ENCODE results near the gene PYDC1.
"Not testable (repeated sequence)": the region's sequence is repeated elsewhere in the genome, so short reads cannot be mapped to it uniquely, and the experiment has no call there.

Gene PYDC1

DNA sequence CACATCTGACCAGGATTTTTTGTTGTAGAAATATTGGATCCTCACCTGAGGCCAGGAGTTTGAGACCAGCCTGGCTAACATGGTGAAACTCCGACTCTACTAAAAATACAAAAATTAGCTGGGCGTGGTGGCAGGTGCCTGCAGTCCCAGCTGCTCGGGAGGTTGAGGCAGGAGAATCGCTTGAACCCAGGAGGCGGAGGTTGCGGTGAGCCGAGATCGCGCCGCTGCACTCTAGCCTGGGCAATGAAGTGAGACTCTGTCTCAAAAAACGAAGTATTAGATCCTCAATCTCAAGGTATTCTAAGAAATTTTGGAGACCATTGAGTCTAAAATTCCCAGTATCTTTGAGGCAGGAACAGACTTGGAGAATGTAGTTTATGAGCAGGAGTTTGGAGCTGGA is 21.1 kb downstream of the PYDC1 start:
- not testable (repeated sequence) for DNase-seq

DNA sequence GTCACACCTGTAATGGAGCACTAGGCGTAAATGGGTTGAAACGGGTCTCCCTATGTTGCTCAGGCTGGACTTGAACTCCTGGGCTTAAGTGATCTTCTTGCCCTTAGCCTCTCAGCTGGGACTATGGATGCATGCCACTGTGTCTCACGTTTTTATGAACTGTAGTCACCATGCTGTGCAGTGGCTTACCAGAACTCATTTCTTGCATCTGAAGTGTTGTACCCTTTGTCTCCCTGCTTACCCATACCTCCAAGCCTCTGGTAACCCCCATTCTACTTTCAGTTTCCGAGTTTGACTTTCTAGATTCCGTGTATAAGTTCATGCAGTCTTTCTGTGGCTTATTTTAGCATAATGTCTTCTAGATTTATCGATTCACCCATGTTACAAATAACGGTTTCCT is 22.0 kb downstream of the PYDC1 start:
- DNase-seq = no peak

DNA sequence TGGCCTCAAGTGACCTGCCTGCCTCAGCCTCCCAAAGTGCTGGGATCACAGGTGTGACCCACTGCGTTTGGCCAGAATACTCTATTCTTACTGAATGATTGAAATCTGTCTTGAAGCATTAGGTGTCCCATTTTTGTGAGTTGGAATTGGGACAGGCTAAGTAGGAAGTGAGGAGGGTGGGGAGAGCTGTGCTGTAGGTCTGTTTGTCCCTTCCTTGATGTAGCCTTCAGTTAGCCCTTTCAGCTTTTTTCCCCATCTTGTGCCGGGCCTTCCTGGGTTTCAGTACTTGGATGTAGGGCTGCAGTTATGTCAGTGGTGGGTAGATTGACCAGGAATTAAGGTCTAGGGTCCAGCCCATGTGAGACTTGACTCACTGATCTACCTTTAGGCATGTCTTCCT is 23.1 kb downstream of the PYDC1 start:
- no peak for DNase-seq

GRCh38 chr16:31192856-31193642 is 23.9 kb downstream of the PYDC1 start:
- DNase-seq = no peak

GRCh38 chr16:31191697-31192428 is 25.1 kb downstream of the PYDC1 start:
- DNase-seq = no peak

GRCh38 chr16:31190818-31191444 is 26.0 kb downstream of the PYDC1 start:
- no peak for DNase-seq

- no peak for DNase-seq
Observed at GRCh38 chr16:31190061-31190460, 26.9 kb downstream of the PYDC1 start.

GRCh38 chr16:31189412-31189778 is 27.5 kb downstream of the PYDC1 start:
- DNase-seq = no peak

GRCh38 chr16:31188450-31189411 is 28.2 kb downstream of the PYDC1 start:
- no peak for DNase-seq

DNA sequence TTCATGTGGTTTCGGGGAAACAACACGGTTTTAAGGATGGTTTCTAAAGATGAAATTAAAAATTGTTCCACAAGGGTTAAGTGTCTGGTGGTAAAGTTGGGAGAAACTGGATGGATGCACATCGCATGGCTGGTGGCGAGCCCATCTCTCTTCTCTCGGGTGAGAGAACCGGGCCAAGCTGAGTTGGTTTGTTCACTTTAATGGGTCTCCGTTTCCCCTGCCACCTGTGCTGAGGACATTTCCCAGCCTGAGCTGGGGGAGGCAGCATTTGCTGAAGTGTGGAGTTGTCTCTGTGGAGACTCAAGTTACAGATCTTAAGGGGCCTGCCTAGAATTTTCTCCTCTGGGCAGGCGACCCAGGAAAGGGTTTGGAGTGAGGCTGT is 29.1 kb downstream of the PYDC1 start:
- no peak for DNase-seq

DNA sequence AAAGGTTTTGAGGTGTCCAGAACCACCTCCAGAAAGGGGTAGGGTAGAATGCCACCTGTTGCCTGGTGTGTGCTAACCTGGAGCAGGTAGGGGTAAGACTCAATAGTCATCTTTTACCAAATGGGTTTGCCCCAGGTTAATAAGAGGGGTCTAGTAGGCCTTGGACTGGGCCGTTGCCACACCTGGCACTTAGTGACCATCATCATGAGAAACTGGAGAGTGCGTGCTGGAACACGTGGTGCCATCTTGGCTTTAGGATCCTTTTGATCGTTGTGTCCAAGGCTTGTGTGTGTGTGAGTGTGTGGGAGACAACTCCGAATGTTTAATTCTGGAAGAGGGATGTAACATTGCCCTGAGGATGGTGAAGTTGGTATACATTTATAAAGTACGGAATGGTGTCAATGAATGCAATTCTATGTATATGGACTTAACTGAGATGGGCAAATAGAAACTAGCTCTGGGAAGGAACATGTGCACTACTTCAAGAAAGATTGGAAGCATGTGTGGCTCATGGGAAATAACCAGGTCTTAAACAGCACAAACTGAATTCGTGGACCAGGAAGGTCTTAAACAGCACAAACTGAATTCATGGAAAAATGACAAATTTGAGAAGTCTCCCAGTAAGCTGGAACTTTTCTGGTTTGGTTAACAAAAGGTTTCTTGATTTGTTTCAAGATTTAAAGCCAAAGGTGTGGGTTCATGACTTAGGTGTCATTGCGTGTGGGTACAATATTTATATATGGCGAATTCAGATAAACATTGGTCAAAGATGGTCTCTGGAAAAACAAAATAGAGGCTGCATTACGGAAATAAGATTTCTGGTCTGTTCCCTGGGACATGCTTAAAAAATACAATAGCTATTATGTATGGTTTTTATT is 29.8 kb downstream of the PYDC1 start:
- no peak for DNase-seq

DNA sequence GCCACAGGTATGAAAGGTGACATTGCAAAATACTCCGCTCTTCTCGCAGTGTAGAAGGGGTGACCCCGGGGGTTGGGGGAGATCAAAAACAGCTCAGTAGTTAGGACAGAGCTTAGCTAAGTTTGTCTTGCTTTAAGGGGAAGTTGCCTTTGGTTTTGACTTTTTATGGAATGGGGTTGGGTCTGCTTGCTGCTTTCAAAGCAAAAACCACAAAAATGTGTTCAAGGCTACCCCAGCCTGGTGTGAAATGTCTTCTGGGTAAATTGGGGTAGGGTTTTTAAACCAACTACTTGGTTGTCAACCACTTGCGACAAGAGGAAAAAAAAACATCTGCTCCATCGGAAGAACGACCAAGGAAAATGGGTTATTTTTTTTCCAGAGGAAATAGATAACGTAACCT is 30.8 kb downstream of the PYDC1 start:
- DNase-seq = no peak

DNA sequence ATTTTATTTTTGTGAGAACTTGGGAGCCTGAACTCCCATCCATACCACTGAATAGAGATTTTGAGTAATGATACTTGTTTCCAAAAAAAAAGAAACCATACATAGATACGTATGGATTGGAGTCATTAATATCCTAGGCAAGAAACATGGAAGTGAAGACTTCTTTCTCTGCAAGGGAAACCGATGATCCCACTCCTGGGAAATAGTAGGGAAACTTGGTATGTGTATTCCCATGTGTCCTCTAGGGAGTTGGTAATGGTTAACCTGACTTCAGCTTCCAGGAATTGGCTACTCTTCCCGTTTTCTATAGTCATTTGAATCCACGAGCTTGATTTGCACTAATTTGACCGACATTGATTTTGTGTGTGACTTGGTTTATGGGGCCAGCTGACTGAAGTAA is 31.6 kb downstream of the PYDC1 start:
- DNase-seq = no peak

- DNase-seq = no peak
Observed at GRCh38 chr16:31184888-31185287, 32.0 kb downstream of the PYDC1 start.

GRCh38 chr16:31183432-31184428 is 33.2 kb downstream of the PYDC1 start:
- no peak for DNase-seq

- DNase-seq = no peak
Observed at GRCh38 chr16:31182391-31182790, 34.5 kb downstream of the PYDC1 start.

GRCh38 chr16:31181102-31181830 is 35.7 kb downstream of the PYDC1 start:
- DNase-seq = no peak

GRCh38 chr16:31179747-31180459 is 37.0 kb downstream of the PYDC1 start, which contains the start of gene FUS:
FUS (plus strand) TSS chr16:31180139; CDS start chr16:31180215, 76 bp downstream.
- DNase-seq = peak; percentile 80 to 98 (median 93)
